Thoracic aorta (tissue), 2 donors: ENCODE data around the gene CCK. TPM values are rescaled to one million over a fixed set of nuclear protein-coding genes. Genes with fewer than 3 reads are reported as not detected.
A peak's percentile ranks its signal among the peaks of the same experiment; 100 is the strongest.

Experiments used
- ATAC-seq: fragments of 150-250 bp; one replicate; pipeline ENCODE4 v1.8.0; 2017; ENCODE audit warnings: low read depth; ENCODE audit not compliant: insufficient number of reproducible peaks, low FRiP score
- DNase-seq: peaks from one replicate; pipeline ENCODE4 v3.0.0-alpha.2; 2020; ENCODE audit warnings: low spot score
- H3K27ac ChIP-seq, 2 donors: fragments of 200-600 bp; sonication (generic); 1 replicate in 1 of 2; 2 replicates in 1 of 2; pipeline ENCODE4 v1.5.1; 2016; ENCODE audit warnings: mild to moderate bottlenecking in 2 of 2, moderate library complexity in 2 of 2
- H3K27me3 ChIP-seq: fragments of 200-600 bp; sonication (generic); replicated peaks from 2 replicates; pipeline ENCODE4 v1.6.0; 2016; ENCODE audit warnings: mild to moderate bottlenecking; ENCODE audit not compliant: insufficient read depth
- H3K36me3 ChIP-seq: fragments of 200-600 bp; sonication (generic); one replicate; pipeline ENCODE4 v1.5.1; 2016
- H3K4me1 ChIP-seq, 2 donors: fragments of 200-600 bp; sonication (generic); 1 replicate in 1 of 2; 2 replicates in 1 of 2; pipeline versions ENCODE4 v1.5.1 to v1.6.0; 2016; ENCODE audit warnings: low read depth in 2 of 2, mild to moderate bottlenecking in 1 of 2; ENCODE audit not compliant: control insufficient read depth in 1 of 2
- H3K4me3 ChIP-seq: fragments of 200-600 bp; sonication (generic); 2 replicates; pipeline ENCODE4 v1.5.1; 2016; ENCODE audit warnings: mild to moderate bottlenecking
- H3K9me3 ChIP-seq: fragments of 200-600 bp; sonication (generic); 2 replicates; pipeline ENCODE4 v1.5.1; 2016
- CTCF ChIP-seq: fragments of 200-600 bp; sonication (generic); IDR thresholded peaks from one replicate; pipeline ENCODE4 v1.5.1; 2019; ENCODE audit warnings: antibody characterized with exemption
- total RNA-seq, 2 donors: library from RNA; depleted of rRNA; stranded (reverse); fragments of >200 nt; gene quantifications; one replicate each; pipeline versions ENCODE4 v1.1.0 to v1.2.3, GENCODE V29; 2016

Gene CCK
- total RNA-seq, 2 donors from 2014 or later, result not detected

GRCh38 chr3:42270561-42270960, 4.6 kb upstream of the CCK start:
- Histone ChIP-seq H3K9me3 (no peaks in the 10 kb centered on the region), H3K27me3 (peaks cover 4% of the 10 kb centered on the region)
- no peak for ATAC-seq

GRCh38 chr3:42269647-42270046, 3.7 kb upstream of the CCK start:
- DNase-seq (no peak), ATAC-seq (no peak)
- H3K27me3 ChIP-seq, result peaks cover 5% of the 10 kb centered on the region
- H3K4me3 ChIP-seq, result no peak overlapping the region
- no peak for TF ChIP-seq CTCF
- H3K9me3 ChIP-seq, result no peaks in the 10 kb centered on the region
- H3K27ac ChIP-seq, result no peak overlapping the region
- H3K36me3 ChIP-seq, result no peaks in the 10 kb centered on the region
- H3K4me1 ChIP-seq, result peaks cover 0 to 1% of the 10 kb centered on the region in 2 donors

More at GRCh38 chr3:42270561-42270960, 4.6 kb upstream of the CCK start:
- Histone ChIP-seq H3K27ac (no peak overlapping the region), H3K4me1 (no peaks in the 10 kb centered on the region), H3K4me3 (no peak overlapping the region), H3K36me3 (no peaks in the 10 kb centered on the region)
- TF ChIP-seq CTCF, result no peak
- DNase-seq, result no peak

GRCh38 chr3:42267878-42268277, 1.9 kb upstream of the CCK start:
- no peak for DNase-seq
- H3K9me3 ChIP-seq, result no peaks in the 10 kb centered on the region
- peaks cover 5% of the 10 kb centered on the region for H3K27me3 ChIP-seq
- TF ChIP-seq CTCF, result no peak
- ATAC-seq, result no peak
- H3K4me1 ChIP-seq, result peaks cover 4 to 18% of the 10 kb centered on the region in 2 donors
- no peak overlapping the region for H3K27ac ChIP-seq
- H3K4me3 ChIP-seq, result no peak overlapping the region
- no peaks in the 10 kb centered on the region for H3K36me3 ChIP-seq

- no peak for ATAC-seq
- H3K27me3 ChIP-seq, result peaks cover 5% of the 10 kb centered on the region
Measured at GRCh38 chr3:42265059-42265991, 660 bp downstream of the CCK start.

More at GRCh38 chr3:42265059-42265991, 660 bp downstream of the CCK start:
- Histone ChIP-seq H3K4me1 (peaks cover 4 to 18% of the 10 kb centered on the region in 2 donors), H3K36me3 (no peaks in the 10 kb centered on the region), H3K4me3 (peak overlapping the region; percentile 14), H3K27ac (no peak overlapping the region), H3K9me3 (no peaks in the 10 kb centered on the region)
- DNase-seq, result no peak
- no peak for TF ChIP-seq CTCF
